ENCODE results near the gene TXNRD3.

The TXNRD3 gene

GRCh38 chr3:126581569-126581968, 73.4 kb downstream of the TXNRD3 start:
- H3F3A ChIP-seq (ENCODE audit: low read depth) = no peaks in the 10 kb centered on the region
- no peak overlapping the region for H3K4me3 ChIP-seq (ENCODE audit: low read length, poor library complexity, severe bottlenecking)
- no peaks in the 10 kb centered on the region for H3K36me3 ChIP-seq (ENCODE audit: insufficient read depth, low read length)
- no peak overlapping the region for H3K4me2 ChIP-seq (ENCODE audit: low read depth, low read length, poor library complexity, severe bottlenecking)
- no peaks in the 10 kb centered on the region for H3K9me2 ChIP-seq (replicated peaks; ENCODE audit: low read depth, low read length)
- no peaks in the 10 kb centered on the region for H3K4me1 ChIP-seq (ENCODE audit: insufficient read depth, low read length, poor library complexity, severe bottlenecking)
- H2AFZ ChIP-seq (ENCODE audit: low read length) = no peak overlapping the region
- no peak for TF ChIP-seq CTCF (conservative IDR thresholded peaks at IDR 0.05; ENCODE audit: low read length)
- no peak for TF ChIP-seq EZH2phosphoT487 (IDR thresholded peaks at IDR 0.05; ENCODE audit: borderline replicate concordance)
- H3K27me3 ChIP-seq (ENCODE audit: insufficient read depth, low read length, poor library complexity, severe bottlenecking) = no peaks in the 10 kb centered on the region
- no peaks in the 10 kb centered on the region for H3K79me2 ChIP-seq (ENCODE audit: insufficient read depth, low read length)
- no peaks in the 10 kb centered on the region for H3K9me3 ChIP-seq (ENCODE audit: insufficient read depth, low read depth, low read length)
- H3K9ac ChIP-seq (ENCODE audit: low read depth, low read length, poor library complexity, severe bottlenecking) = no peak overlapping the region
- H4K20me1 ChIP-seq (ENCODE audit: insufficient read depth, low read length, poor library complexity, severe bottlenecking) = no peaks in the 10 kb centered on the region

GRCh38 chr3:126580746-126581145, 74.2 kb downstream of the TXNRD3 start:
- Histone ChIP-seq H3K9me2 (replicated peaks; ENCODE audit: low read depth, low read length) (no peaks in the 10 kb centered on the region), H3K4me1 (ENCODE audit: insufficient read depth, low read length, poor library complexity, severe bottlenecking) (no peaks in the 10 kb centered on the region), H4K20me1 (ENCODE audit: insufficient read depth, low read length, poor library complexity, severe bottlenecking) (no peaks in the 10 kb centered on the region), H3K36me3 (ENCODE audit: insufficient read depth, low read length) (no peaks in the 10 kb centered on the region), H3K4me3 (ENCODE audit: low read length, poor library complexity, severe bottlenecking) (no peak overlapping the region), H3K4me2 (ENCODE audit: low read depth, low read length, poor library complexity, severe bottlenecking) (no peak overlapping the region), H3K79me2 (ENCODE audit: insufficient read depth, low read length) (no peaks in the 10 kb centered on the region), H2AFZ (ENCODE audit: low read length) (no peak overlapping the region), H3K27me3 (ENCODE audit: insufficient read depth, low read length, poor library complexity, severe bottlenecking) (no peaks in the 10 kb centered on the region), H3K9ac (ENCODE audit: low read depth, low read length, poor library complexity, severe bottlenecking) (no peak overlapping the region), H3F3A (ENCODE audit: low read depth) (no peaks in the 10 kb centered on the region), H3K9me3 (ENCODE audit: insufficient read depth, low read depth, low read length) (no peaks in the 10 kb centered on the region)
- TF ChIP-seq EZH2phosphoT487 (IDR thresholded peaks at IDR 0.05; ENCODE audit: borderline replicate concordance) = no peak
- TF ChIP-seq CTCF (conservative IDR thresholded peaks at IDR 0.05; ENCODE audit: low read length) = no peak

GRCh38 chr3:126578702-126579101, 76.2 kb downstream of the TXNRD3 start:
- H3F3A ChIP-seq (ENCODE audit: low read depth) = no peaks in the 10 kb centered on the region
- no peaks in the 10 kb centered on the region for H3K9me3 ChIP-seq (ENCODE audit: insufficient read depth, low read depth, low read length)
- no peaks in the 10 kb centered on the region for H3K9me2 ChIP-seq (replicated peaks; ENCODE audit: low read depth, low read length)
- H3K4me3 ChIP-seq (ENCODE audit: low read length, poor library complexity, severe bottlenecking) = no peak overlapping the region
- H3K4me1 ChIP-seq (ENCODE audit: insufficient read depth, low read length, poor library complexity, severe bottlenecking) = no peaks in the 10 kb centered on the region
- TF ChIP-seq CTCF (conservative IDR thresholded peaks at IDR 0.05; ENCODE audit: low read length) (no peak), EZH2phosphoT487 (IDR thresholded peaks at IDR 0.05; ENCODE audit: borderline replicate concordance) (no peak)
- no peak overlapping the region for H3K4me2 ChIP-seq (ENCODE audit: low read depth, low read length, poor library complexity, severe bottlenecking)
- H2AFZ ChIP-seq (ENCODE audit: low read length) = no peak overlapping the region
- no peaks in the 10 kb centered on the region for H3K27me3 ChIP-seq (ENCODE audit: insufficient read depth, low read length, poor library complexity, severe bottlenecking)
- no peaks in the 10 kb centered on the region for H4K20me1 ChIP-seq (ENCODE audit: insufficient read depth, low read length, poor library complexity, severe bottlenecking)
- H3K79me2 ChIP-seq (ENCODE audit: insufficient read depth, low read length) = no peaks in the 10 kb centered on the region
- no peak overlapping the region for H3K9ac ChIP-seq (ENCODE audit: low read depth, low read length, poor library complexity, severe bottlenecking)
- H3K36me3 ChIP-seq (ENCODE audit: insufficient read depth, low read length) = no peaks in the 10 kb centered on the region
